Lower lobe of right lung (tissue), 2 donors: ENCODE data around the gene AHNAK2. TPM values are rescaled to one million over a fixed set of nuclear protein-coding genes. Genes with fewer than 3 reads are reported as not detected.

Source experiments
- ATAC-seq, 2 donors: fragments of 200-7000 bp; cut with Tn5 transposase; one replicate each; pipeline ENCODE4 v1.9.1; 2020 to 2022; ENCODE audit warnings: mild to moderate bottlenecking in 2 of 2, moderate library complexity in 2 of 2
- DNase-seq: peaks from one replicate; pipeline ENCODE4 v3.0.0-alpha.2; 2020
- H3K27ac ChIP-seq: fragments of 200-600 bp; one replicate; pipeline ENCODE4 v1.8.0; 2022
- H3K27me3 ChIP-seq: fragments of 200-600 bp; one replicate; pipeline ENCODE4 v1.8.0; 2022; ENCODE audit warnings: low read depth
- H3K36me3 ChIP-seq: fragments of 200-600 bp; one replicate; pipeline ENCODE4 v1.8.0; 2022; ENCODE audit warnings: mild to moderate bottlenecking
- H3K4me1 ChIP-seq: fragments of 200-600 bp; one replicate; pipeline ENCODE4 v1.8.0; 2022
- H3K4me3 ChIP-seq: fragments of 200-600 bp; one replicate; pipeline ENCODE4 v1.8.0; 2022; ENCODE audit warnings: mild to moderate bottlenecking
- H3K9me3 ChIP-seq: fragments of 200-600 bp; one replicate; pipeline ENCODE4 v1.8.0; 2022
- intact Hi-C: fragments of 100-400 bp; cut with DNase I; formaldehyde crosslinking; loops from one replicate; pipeline ENCODE4 v1.11.0; 2022
- total RNA-seq: library from RNA; stranded (reverse); fragmentation: NEBNext Ultra II Directional; extraction: Animal tissue kit (Norgen Biotek cat#: 25700); gene quantifications from one replicate; pipeline ENCODE4 v1.2.1, GENCODE V29; 2021
- TF ChIP-seq, protein P1 (sequence below): fragments of 200-600 bp; IDR thresholded peaks from one replicate; pipeline ENCODE4 v1.8.0; 2022; ENCODE audit warnings: antibody characterized with exemption, mild to moderate bottlenecking
- donor health status: DM: no; HTN: yes; CAD: no; lungs with severe emphysema.

AHNAK2 gene
- total RNA-seq, 1 donor from 2014 or later: 10.8 TPM

DNA sequence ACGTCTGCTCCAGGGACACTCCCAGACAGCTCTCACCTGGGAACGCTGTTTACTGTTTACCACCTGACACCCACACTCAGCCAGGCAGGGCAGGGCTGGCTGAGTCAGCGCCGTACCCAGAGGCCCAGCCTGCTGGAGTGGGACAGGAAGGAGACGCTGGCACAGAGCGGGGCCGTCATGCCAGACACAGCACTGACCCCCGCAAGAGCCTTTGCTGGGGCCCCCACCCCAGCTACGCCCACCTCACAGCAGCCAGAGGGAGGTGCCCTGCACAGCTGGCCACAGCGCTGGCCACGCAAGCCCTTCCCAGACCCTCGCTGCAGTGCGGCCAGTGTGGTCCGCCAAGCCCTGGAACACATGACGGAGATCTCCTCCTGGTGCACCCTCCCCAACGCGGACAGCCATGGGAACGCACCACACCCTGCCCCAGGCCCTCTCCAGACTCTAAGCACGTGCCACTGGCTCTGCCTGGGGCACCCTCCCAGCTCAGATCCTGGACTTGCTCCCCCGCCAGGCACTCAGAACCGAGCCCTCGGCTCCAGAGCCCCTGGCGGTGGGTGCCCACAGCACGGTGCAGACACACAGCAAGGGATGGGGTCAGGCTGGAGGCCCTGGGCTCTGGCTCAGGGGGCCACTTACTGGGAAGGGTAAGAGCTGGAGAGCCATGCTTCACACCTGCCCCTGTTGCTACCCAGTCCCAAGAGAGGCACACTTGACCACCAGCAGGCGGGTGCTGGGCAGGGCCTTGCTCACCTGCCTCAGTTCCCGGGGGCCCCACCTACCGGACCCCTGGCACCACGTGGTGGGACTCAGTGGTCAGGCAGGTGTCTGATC lies 5.7 kb downstream of the AHNAK2 start:
- ATAC-seq (peak; percentile 73 to 82), DNase-seq (peak; percentile 83)
- H3K27ac ChIP-seq: peak overlapping the region; percentile 86
- no peaks in the 10 kb centered on the region for H3K9me3 ChIP-seq
- peaks cover 87% of the 10 kb centered on the region for H3K4me1 ChIP-seq
- peaks cover 12% of the 10 kb centered on the region for H3K27me3 ChIP-seq
- TF ChIP-seq, protein P1, sequence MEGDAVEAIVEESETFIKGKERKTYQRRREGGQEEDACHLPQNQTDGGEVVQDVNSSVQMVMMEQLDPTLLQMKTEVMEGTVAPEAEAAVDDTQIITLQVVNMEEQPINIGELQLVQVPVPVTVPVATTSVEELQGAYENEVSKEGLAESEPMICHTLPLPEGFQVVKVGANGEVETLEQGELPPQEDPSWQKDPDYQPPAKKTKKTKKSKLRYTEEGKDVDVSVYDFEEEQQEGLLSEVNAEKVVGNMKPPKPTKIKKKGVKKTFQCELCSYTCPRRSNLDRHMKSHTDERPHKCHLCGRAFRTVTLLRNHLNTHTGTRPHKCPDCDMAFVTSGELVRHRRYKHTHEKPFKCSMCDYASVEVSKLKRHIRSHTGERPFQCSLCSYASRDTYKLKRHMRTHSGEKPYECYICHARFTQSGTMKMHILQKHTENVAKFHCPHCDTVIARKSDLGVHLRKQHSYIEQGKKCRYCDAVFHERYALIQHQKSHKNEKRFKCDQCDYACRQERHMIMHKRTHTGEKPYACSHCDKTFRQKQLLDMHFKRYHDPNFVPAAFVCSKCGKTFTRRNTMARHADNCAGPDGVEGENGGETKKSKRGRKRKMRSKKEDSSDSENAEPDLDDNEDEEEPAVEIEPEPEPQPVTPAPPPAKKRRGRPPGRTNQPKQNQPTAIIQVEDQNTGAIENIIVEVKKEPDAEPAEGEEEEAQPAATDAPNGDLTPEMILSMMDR: no peak
- H3K36me3 ChIP-seq: no peaks in the 10 kb centered on the region
- H3K4me3 ChIP-seq: no peak overlapping the region
- intact Hi-C loops: loop anchor here (10.0 kb wide), 1 partner anchor 72 kb away; no protein-coding TSS in a partner anchor

DNA sequence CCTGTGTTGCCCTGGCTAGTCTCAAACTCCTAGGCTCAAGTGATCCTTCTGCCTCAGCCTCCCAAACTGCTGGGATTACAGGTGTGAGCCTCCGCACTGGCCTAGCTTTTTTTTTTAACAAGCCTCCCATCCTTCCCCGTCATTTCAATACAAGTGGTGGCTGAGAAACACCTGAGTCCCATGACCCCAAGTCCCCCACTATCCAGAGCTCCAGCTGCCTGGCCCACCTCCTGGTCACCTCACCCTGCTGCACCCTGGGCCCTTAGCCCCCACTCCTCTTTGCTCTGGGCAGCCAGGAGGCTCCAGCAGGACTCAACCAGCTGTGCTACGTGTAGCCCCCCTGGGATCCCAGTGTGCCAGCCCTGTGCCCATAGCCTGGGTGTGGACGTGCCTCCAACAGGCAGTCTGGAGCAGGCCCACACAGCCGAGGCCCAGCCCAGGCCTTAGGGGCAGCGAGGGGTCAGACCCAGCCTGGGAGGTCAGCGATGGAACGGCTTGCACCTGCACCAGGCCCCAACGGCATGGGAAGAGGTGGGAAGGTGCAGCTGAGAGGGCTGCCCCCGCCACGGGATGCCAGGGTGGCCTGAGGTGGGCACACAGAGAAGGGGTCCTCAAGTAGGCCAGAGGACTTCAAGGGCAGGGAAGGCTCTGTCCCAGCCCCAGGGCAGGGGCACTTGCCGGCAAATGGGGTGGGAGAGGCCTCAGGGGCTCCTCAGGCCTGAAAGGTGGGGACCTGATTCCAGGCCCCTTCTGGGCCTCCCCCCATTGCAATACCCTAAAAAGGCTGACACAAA lies 6.5 kb downstream of the AHNAK2 start:
- H3K9me3 ChIP-seq: no peaks in the 10 kb centered on the region
- no peaks in the 10 kb centered on the region for H3K36me3 ChIP-seq
- DNase-seq (peak; percentile 43), ATAC-seq (no peak)
- H3K4me3 ChIP-seq: no peak overlapping the region
- peak overlapping the region; percentile 86 for H3K27ac ChIP-seq
- peaks cover 4% of the 10 kb centered on the region for H3K27me3 ChIP-seq
- H3K4me1 ChIP-seq: peaks cover 87% of the 10 kb centered on the region
- TF ChIP-seq, protein P1: no peak
- intact Hi-C loops: loop anchor here (10.0 kb wide), 1 partner anchor 73 kb away; no protein-coding TSS in a partner anchor

DNA sequence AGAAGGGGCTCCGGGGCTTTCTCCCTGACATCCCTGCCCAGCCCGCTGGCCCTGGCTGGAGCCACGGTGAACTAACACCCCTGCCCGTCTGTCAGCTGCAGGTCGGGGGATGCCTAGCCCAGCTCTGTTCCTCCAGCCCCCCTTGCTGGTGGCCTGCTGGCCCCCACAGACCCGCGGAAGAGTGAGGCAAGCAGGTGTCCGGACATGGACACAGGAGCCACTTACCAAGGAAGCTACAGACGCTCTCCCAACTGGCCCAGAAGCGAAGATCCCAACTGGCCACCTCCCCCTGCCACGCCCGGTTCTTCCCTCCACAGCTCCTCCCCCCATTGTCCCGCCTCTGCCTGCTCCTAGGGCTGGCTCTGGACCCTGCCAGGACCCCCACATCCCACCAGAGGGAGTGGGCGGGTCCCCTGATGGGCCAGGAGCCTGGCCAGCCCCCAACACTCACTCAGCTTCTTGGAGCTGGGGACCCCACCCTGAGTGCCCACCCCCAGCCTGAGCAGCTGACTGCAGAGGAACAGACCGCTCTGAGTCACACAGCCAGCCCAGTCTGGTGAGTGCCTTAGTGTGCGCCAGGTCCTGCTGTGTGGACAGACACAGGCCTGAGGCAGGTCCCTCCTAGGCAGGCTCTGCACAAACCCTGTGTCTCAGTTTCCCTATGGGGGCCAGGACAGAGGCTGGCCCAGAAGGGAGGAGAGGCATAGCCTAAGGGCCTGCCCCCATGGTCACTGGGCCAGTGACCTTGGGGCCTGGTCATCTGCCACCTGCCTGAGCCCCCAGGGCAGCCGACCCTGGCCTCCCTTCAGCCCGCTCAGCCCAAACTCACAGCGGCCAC lies 7.7 kb downstream of the AHNAK2 start:
- no peaks in the 10 kb centered on the region for H3K27me3 ChIP-seq
- TF ChIP-seq, protein P1: no peak
- peaks cover 75% of the 10 kb centered on the region for H3K4me1 ChIP-seq
- ATAC-seq: no peak
- H3K9me3 ChIP-seq: no peaks in the 10 kb centered on the region
- H3K27ac ChIP-seq: peak overlapping the region; percentile 86
- H3K4me3 ChIP-seq: peak overlapping the region; percentile 42
- H3K36me3 ChIP-seq: no peaks in the 10 kb centered on the region
- peak; percentile 63 for DNase-seq
- intact Hi-C loops: loop anchor here (10.0 kb wide), 1 partner anchor 74 kb away; no protein-coding TSS in a partner anchor

DNA sequence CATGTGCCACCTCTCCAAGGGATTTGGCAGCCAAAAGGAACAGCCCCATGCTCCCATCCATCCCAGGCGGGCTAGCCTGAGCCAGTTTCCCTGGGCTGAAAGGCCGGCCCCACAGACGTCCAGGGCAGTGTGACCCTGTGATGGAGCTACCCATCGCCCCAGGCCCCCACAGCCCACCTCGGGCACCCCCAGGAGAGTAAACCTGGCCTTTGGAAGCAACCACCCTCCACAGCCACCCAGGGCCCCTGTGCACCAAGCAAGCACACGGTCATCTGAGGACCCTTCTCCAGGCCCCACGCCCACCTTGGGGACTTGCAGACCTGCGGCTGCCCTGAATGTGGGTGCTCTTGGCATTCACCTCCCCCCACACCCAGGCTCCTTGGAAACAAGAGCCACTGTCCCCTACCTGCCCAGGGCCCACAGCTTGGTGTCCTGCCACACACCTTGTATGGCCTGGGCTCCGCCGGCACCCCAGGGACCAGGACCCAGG lies 8.4 kb downstream of the AHNAK2 start:
- no peaks in the 10 kb centered on the region for H3K9me3 ChIP-seq
- ATAC-seq: no peak
- peak overlapping the region; percentile 42 for H3K4me3 ChIP-seq
- H3K27me3 ChIP-seq: no peaks in the 10 kb centered on the region
- peak overlapping the region; percentile 86 for H3K27ac ChIP-seq
- H3K4me1 ChIP-seq: peaks cover 68% of the 10 kb centered on the region
- DNase-seq: peak; percentile 44
- H3K36me3 ChIP-seq: no peaks in the 10 kb centered on the region
- intact Hi-C loops: loop anchor here (10.0 kb wide), 1 partner anchor 75 kb away; no protein-coding TSS in a partner anchor
- TF ChIP-seq, protein P1: no peak
